Upper lobe of left lung (tissue), 6 donors: ENCODE measurements around the gene ZFAND6. TPM values are rescaled to one million over a fixed set of nuclear protein-coding genes. Genes with fewer than 3 reads are reported as not detected.

Source experiments
- ATAC-seq, 2 donors: fragments of 200-7000 bp; cut with Tn5 transposase; one replicate each; pipeline ENCODE4 v1.9.1; 2022; ENCODE audit warnings: mild to moderate bottlenecking in 2 of 2, moderate library complexity in 2 of 2; ENCODE audit not compliant: low FRiP score in 2 of 2
- DNase-seq, 2 donors: peaks; one replicate each; pipeline ENCODE4 v3.0.0-alpha.2; 2019 to 2020
- H3K27ac ChIP-seq, 4 donors: fragments of 200-600 bp; sonication (generic); one replicate each; pipeline ENCODE4 v1.5.1; 2016 to 2019
- H3K27me3 ChIP-seq, 4 donors: fragments of 200-600 bp; sonication (generic); one replicate each; pipeline ENCODE4 v1.5.1; 2017 to 2019
- H3K36me3 ChIP-seq, 4 donors: fragments of 200-600 bp; sonication (generic); one replicate each; pipeline ENCODE4 v1.5.1; 2016 to 2019
- H3K4me1 ChIP-seq, 4 donors: fragments of 200-600 bp; sonication (generic); one replicate each; pipeline ENCODE4 v1.5.1; 2018 to 2019
- H3K4me3 ChIP-seq, 4 donors: fragments of 200-600 bp; sonication (generic); one replicate each; pipeline ENCODE4 v1.5.1; 2017 to 2019; ENCODE audit warnings: mild to moderate bottlenecking in 2 of 4, moderate library complexity in 1 of 4
- H3K9me3 ChIP-seq, 4 donors: fragments of 200-600 bp; sonication (generic); one replicate each; pipeline ENCODE4 v1.5.1; 2018 to 2019
- CTCF ChIP-seq, 6 experiments: fragments of 450-650 bp in 4 of 6; fragments of 200-600 bp in 2 of 6; sonication (generic) in 2 of 6; IDR thresholded peaks; one replicate each; pipeline ENCODE4 v1.5.1; 2016 to 2019; ENCODE audit warnings: antibody characterized with exemption in 6 of 6
- EP300 ChIP-seq, 4 donors: sonication (generic); formaldehyde crosslinking; IDR thresholded peaks; one replicate each; pipeline ENCODE4 v1.5.1; 2017; ENCODE audit warnings: antibody characterized with exemption in 4 of 4, control low read depth in 2 of 4
- POLR2A ChIP-seq, 4 donors: fragments of 450-650 bp; IDR thresholded peaks; one replicate each; pipeline ENCODE4 v1.5.1; 2016 to 2017; ENCODE audit warnings: antibody characterized with exemption in 4 of 4, mild to moderate bottlenecking in 2 of 4
- POLR2AphosphoS5 ChIP-seq, 2 donors: sonication (generic); formaldehyde crosslinking; IDR thresholded peaks; one replicate each; pipeline ENCODE4 v1.5.1; 2017; ENCODE audit warnings: antibody characterized with exemption in 2 of 2
- WGBS, 2 donors: methylation state at CpG; one replicate each; pipeline ENCODE4 v1.1.5; 2017 to 2018; 5-methylcytosine and 5-hydroxymethylcytosine counted together
- total RNA-seq, 6 donors: library from RNA; depleted of rRNA in 4 of 6; stranded (reverse); fragments of >200 nt in 4 of 6; gene quantifications; one replicate each; pipeline versions ENCODE4 v1.1.0 to v1.2.1, GENCODE V29; 2016 to 2021
- donor health status: DM: no; HTN: no; CAD: no; lungs with moderate emphysema.
- donor health status: DM: no; HTN: yes; CAD: no; lungs with severe emphysema.

ZFAND6 gene
- total RNA-seq, 6 donors from 2014 or later, result 36.7 to 151 (median 70.5) TPM

- Histone ChIP-seq H3K27ac (peak overlapping the region in 2 of 4 donors; percentile 36 to 89), H3K4me1 (peaks cover 47 to 67% (median 64%) of the 10 kb centered on the region in 4 donors), H3K36me3 (peaks cover 0 to 9% (median 4%) of the 10 kb centered on the region in 4 donors), H3K4me3 (no peak overlapping the region), H3K27me3 (no peaks in the 10 kb centered on the region), H3K9me3 (no peaks in the 10 kb centered on the region)
- DNase-seq (no peak), ATAC-seq (no peak)
- TF ChIP-seq POLR2AphosphoS5 (IDR thresholded peaks at IDR 0.05) (no peak), POLR2A (IDR thresholded peaks at IDR 0.05) (no peak), EP300 (IDR thresholded peaks at IDR 0.05) (no peak), CTCF (IDR thresholded peaks at IDR 0.05) (no peak)
- 70 to 93% methylated on average over 3 to 5 of the region's 5 CpGs for WGBS, 2 donors
Measured at GRCh38 chr15:80157215-80157614, 97.7 kb downstream of the ZFAND6 start.

GRCh38 chr15:80159301-80159700 is 99.8 kb downstream of the ZFAND6 start:
- H3K27me3 ChIP-seq, result no peaks in the 10 kb centered on the region
- DNase-seq (no peak), ATAC-seq (no peak)
- H3K4me3 ChIP-seq, result no peak overlapping the region
- peak overlapping the region in 3 of 4 donors; percentile 80 to 85 (median 84) for H3K27ac ChIP-seq
- 88 to 96% methylated on average over 5 of the region's 5 CpGs for WGBS, 2 donors
- TF ChIP-seq CTCF (IDR thresholded peaks at IDR 0.05) (no peak), POLR2A (IDR thresholded peaks at IDR 0.05) (no peak), POLR2AphosphoS5 (IDR thresholded peaks at IDR 0.05) (no peak), EP300 (IDR thresholded peaks at IDR 0.05) (no peak)
- peaks cover 40 to 59% (median 52%) of the 10 kb centered on the region in 4 donors for H3K4me1 ChIP-seq
- H3K9me3 ChIP-seq, result no peaks in the 10 kb centered on the region
- H3K36me3 ChIP-seq, result peaks cover 0 to 10% (median 4%) of the 10 kb centered on the region in 4 donors

- TF ChIP-seq CTCF (IDR thresholded peaks at IDR 0.05) (no peak), POLR2A (IDR thresholded peaks at IDR 0.05) (no peak), EP300 (IDR thresholded peaks at IDR 0.05) (no peak), POLR2AphosphoS5 (IDR thresholded peaks at IDR 0.05) (no peak)
- DNase-seq (no peak), ATAC-seq (peak; percentile 5 to 11)
- Histone ChIP-seq H3K27ac (peak overlapping the region; percentile 70 to 85 (median 82)), H3K27me3 (no peaks in the 10 kb centered on the region), H3K9me3 (no peaks in the 10 kb centered on the region), H3K4me3 (no peak overlapping the region), H3K4me1 (peaks cover 37 to 52% (median 46%) of the 10 kb centered on the region in 4 donors), H3K36me3 (peaks cover 0 to 12% (median 4%) of the 10 kb centered on the region in 4 donors)
- 89 to 91% methylated on average over 9 to 12 of the region's 12 CpGs for WGBS, 2 donors
Measured at GRCh38 chr15:80159811-80160569, 100.5 kb downstream of the ZFAND6 start.

- Histone ChIP-seq H3K36me3 (peaks cover 0 to 12% (median 4%) of the 10 kb centered on the region in 4 donors), H3K4me1 (peaks cover 34 to 45% (median 39%) of the 10 kb centered on the region in 4 donors), H3K27me3 (no peaks in the 10 kb centered on the region), H3K9me3 (no peaks in the 10 kb centered on the region), H3K4me3 (no peak overlapping the region), H3K27ac (peak overlapping the region; percentile 70 to 85 (median 82))
- peak; percentile 91 for ATAC-seq
- peak in 1 of 2 donors; percentile 94 for DNase-seq
- TF ChIP-seq CTCF (IDR thresholded peaks at IDR 0.05) (no peak), POLR2A (IDR thresholded peaks at IDR 0.05) (peak in 2 of 4 donors; percentile 21 to 47), EP300 (IDR thresholded peaks at IDR 0.05) (peak in 1 of 4 donors; percentile 75), POLR2AphosphoS5 (IDR thresholded peaks at IDR 0.05) (peak; percentile 58 to 73)
- WGBS, 2 donors, result 39 to 51% methylated on average over 4 to 7 of the region's 7 CpGs
Measured at GRCh38 chr15:80160570-80161156, 101.2 kb downstream of the ZFAND6 start.
